Stimulated activated CD4-positive, alpha-beta T cell treated with anti-CD3 and anti-CD28 coated beads, TNF-alpha, amount 100 ng/mL, for 4 hours (primary cell): Measurements from ENCODE around the gene WNT8A.

ENCODE experiments used
- DNase-seq, 3 experiments: peaks; one replicate each; pipeline ENCODE4 v3.0.0-alpha.2; 2020; ENCODE audit warnings: low read depth in 3 of 3

WNT8A gene

DNA sequence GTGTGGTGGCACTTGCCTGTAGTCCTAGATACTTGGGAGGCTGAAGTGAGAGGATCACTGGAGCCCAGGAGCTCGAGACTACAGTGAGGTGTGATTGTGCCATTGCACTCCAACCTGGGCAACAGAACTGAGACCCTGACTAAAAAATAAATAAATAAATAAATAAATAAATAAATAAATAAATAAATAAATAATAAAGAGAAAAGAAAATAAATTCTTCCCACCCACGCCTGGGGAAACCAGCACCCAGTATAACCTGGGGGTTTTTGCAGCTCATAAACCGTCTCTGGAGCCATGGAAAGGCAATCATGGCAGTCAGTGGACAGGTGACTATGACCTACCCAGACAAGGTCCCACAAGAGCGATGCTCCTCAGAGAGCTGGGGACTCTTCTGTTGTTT, 7.9 kb downstream of the WNT8A start:
- no peak for DNase-seq

DNA sequence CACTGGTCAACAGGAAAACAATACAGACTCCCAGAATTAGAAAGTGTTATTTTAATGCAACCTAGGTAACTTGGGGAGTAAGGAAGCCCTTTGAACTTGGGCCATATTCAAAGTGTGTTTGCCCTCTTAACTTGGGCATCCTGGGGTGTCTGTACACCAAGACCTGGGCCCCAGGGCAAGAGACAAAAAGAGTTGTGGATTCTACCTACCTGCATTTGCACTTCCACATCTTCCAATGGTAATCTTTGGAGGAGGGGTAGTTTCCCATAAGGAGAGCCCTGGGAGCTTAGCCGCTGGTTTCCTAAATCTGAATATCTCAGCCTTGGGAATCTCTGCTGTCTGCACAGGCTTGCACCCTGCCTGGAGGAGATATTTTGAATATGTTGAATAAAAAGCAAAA, 8.5 kb downstream of the WNT8A start:
- no peak for DNase-seq

DNA sequence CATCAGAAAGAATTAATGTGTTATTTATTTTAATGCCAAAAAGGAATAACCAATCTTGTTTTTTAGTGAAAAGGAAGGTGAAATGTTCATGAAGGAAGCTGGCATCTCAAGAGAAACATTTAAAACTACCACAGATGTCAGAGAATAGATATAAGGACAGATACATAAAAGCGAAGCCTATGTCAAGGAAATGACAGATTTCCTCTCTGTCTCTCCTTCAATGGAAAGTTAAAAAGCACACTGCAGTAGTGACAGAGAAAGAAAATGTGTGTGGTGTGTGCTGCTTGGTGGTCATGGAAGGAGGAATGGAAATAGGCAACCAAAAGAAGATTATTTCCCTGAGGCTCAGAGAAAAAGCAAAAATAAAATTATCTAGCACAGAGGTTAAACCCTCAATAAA, 9.2 kb downstream of the WNT8A start:
- DNase-seq, result no peak

DNA sequence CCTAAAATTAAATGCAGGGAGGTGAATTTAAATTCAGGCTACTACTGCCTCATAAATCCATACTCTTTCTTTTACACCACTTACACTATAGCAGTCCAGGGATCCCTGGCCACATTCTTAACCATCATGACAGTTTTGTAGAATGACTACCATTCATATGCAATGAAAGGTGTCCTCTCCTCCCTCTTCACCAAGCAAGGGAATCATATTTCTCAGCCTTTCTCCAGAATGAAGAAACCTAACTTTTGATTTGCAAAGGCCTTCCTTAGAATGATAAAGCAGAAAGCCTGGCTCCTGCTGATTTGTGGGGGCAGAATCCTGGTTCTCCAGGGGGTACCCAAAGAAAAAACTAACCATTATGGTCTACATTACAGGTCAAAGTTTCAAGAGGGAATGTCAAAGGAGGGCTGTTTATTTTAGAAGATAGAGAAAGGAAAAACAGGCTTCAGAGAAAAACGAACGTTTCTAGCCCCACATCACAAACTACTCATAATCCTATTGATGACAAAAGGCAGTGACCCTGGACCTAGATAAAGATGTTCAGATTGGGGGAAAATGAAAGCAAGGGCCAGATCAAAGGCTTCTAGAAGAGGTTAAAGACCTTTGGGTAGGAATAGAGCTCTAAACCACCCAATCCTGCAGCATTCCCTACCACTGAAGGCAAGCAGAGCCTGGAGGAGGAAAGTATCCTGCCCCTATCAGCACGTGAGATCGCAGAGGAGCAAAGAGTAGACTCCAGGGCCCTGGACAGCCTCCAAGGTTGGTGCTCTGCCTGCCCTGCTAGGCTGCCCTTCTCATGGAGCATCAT, 11.5 kb downstream of the WNT8A start:
- no peak for DNase-seq

DNA sequence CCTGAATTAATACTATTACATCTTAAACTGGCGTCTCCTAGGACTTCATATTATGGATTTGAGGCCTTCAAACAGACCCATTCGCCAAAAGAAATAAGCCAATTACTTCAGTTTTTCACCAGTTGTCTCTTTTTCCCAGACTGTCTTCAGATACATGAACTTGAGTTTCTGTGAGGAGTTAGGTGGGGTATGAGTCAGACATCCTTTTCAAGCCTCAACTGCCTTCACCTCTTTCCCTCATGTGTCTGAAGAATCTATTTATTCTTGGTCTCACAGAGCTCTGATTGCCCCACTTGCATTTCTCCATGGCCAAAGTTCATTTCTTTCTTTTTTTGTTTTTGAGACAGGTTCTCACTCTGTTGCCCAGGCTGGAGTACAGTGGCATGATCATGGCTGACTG, 12.5 kb downstream of the WNT8A start:
- DNase-seq, result no peak

DNA sequence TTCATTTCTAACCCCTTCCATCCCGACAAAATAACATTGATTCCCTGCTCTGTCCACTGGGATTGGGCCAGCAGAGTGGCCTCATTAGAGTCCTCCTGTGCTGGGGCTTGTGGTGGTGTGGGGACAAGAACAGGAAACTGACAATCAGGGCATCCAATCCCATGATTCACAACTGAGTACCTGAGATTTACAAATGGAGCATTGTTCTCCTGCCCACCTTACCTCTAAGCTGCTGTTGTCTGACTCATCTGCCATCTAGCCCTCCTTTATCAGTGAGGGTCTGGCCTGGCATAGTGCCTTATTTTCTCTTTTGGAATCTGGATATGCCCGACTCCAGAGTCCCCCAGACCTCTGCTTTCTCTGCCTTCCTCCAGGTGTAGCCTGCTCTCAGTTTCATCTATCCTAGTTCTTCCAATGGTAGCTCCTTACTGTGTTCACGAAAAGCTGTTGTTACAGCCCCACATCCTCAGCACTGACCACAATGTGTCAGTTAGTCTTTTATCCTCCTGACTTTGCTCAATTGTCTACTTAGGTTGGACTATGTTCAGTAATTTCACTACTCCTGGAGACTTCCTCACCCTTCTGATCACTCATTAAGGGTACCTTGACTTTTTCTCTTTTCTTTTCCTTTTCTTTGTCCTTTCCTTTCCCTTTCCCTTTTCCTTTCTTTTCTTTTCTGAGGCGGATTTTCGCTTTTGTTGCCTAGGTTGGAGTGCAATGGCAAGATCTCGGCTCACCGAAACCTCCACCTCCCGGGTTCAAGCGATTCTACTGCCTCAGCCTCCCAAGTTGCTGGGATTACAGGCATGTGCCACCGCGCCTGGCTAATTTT, 13.4 kb downstream of the WNT8A start:
- DNase-seq, result no peak

DNA sequence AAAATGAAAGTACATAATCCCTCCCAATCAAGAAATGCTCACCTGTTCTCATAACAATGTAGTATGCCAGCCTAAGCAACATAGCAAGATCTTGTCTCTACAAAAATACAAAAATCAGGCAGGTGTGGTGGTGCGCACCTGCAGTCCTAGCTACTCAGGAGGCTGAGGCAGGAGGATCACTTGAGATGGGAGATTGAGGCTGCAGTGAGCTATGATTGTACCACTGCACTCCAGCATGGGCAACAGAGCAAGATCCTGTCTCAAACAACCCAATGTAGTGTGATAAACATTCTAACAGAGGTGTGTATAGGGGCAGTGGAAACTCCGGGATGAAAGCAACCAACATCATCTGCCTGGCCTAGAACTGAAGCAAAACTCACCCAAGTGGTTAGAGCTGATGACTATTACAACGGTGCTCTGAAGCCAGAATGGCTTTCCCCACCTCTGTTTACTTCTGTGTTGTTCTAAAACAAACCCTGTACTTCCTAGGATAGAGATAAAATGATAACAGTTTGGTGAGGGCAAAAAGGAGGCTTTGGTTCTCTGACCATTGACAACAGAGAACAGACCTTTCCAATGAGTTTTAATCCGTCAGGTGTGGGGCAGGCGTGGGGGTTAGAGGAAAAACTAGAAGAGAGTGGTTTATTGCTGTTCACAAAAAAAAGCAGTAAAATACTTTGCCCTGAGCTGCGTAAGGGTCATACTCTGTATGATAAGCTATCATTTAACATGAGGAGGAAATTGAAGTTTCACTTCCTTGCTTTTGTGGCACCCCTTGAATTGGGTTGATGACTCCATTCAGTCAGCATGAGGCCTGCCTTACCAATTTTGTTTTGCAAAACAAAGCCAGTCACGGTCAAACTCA, 18.9 kb downstream of the WNT8A start:
- DNase-seq, result no peak

DNA sequence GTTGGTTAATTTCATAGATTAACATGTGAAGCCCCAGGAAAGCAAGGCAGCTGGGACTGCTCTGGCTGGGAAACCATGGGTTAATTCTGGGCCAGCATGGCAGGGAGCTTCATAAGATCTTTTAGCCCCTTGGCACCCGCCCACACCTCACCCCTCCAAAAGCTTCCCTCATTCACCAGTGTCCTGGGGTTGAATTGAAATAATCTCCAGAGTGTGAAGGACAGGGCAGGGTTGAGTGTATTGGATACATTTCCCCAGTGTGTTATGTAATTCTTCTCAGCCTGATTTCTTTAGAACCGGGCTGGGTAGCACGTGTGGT, 19.4 kb downstream of the WNT8A start:
- DNase-seq, result no peak

DNA sequence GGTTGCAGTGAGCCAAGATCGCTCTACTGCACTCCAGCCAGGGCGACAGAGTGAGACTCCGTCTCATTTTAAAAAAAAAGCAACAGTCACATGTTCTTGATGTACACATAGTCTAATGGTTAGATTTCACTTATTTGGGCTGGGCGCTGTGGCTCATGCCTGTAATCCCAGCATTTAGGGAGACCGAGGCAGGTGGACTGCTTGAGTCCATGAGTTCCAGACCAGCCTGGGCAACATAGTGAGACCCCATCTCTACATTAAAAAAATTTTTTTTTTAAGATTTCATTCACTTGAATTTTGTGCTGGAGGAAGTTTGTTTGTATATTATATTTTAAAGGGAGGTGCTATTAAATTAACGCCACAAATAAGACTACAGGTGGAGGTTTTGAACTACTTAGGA, 21.9 kb downstream of the WNT8A start:
- DNase-seq, result no peak

DNA sequence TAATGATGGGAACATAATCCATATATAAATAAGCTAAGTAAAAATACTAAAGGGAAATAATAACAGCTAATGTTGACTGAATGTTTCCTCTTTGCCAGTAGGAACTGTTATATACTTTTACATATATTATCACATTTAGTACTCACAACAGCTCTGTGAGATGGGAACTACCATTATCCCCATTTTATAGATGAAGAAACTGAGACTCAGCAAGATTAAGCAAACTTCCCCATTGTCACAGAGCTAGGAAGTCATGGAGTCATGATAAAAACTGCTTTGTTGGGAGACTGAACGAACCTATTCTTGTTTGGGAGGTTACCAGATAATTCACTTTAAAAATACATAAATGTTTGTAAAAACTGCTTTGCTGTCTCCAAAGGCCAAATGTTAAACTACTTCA, 23.4 kb downstream of the WNT8A start:
- no peak for DNase-seq

DNA sequence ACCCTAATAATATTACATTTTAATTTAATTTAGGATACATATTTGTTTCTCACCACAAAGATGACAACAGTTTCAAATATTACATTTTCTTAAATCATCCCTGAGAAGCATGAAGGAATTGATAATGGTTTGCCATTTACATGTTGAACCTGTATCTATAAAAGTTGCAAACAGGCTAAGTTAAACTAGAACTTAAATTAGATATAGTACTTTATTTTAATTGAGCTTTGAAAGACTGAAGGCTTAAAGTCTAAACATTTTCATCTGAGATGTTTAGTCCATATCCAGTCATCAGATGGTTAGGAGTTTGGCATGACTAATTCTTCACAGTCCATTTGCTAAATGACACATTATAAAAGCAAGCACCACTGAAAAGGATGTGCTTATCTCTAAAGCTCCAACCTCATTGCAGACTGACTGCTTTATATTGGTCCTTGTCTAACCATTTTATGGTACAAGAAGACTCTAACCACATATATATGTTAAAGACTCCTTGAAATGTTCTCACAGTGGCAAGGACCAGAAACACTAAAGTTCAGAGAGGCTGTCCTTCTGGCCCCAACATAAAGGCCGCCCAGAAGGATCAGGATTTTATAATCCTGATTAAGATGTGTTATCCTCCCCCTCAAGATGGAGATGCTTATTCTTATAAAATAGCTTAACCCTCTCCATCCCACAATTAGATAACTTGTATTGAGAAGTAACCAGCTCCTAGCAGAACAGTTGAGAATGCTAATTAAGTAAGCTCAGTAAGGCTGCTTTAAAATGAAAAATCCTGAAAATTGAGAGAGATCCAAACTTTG, 25.8 kb downstream of the WNT8A start:
- no peak for DNase-seq

DNA sequence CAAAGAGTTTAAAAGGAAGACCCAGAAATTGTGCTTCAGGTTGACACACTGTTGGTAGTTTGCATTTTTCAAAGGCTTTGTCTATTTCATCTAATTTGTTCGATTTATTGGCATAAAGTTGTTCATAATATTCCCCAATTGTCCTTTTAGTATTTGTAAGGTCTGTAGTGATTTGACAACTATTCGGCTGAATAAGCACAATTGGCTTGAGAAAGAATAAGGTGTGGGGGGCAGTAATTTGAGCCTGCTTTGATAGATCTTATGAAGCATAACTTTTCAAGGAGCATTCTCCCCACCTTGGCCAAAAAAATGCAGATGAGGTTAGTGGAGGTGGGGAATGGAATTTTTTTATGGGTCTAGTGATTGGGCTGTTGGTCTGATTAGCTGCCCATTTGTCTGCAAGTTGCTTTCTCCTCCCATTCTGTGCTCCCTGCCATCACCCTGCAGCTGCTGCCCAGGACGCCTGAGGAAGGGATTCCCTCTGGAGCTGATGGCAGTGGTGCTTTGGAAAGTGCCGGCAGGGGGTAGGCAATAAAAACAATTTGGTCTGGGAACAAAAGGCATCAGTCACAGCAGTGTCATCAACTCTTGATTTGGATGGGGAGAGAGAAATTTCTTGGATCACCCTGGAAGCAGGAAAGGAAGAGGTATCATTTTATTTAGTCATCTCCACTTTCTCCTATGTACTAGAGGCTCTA, 26.6 kb downstream of the WNT8A start:
- DNase-seq, result no peak

DNA sequence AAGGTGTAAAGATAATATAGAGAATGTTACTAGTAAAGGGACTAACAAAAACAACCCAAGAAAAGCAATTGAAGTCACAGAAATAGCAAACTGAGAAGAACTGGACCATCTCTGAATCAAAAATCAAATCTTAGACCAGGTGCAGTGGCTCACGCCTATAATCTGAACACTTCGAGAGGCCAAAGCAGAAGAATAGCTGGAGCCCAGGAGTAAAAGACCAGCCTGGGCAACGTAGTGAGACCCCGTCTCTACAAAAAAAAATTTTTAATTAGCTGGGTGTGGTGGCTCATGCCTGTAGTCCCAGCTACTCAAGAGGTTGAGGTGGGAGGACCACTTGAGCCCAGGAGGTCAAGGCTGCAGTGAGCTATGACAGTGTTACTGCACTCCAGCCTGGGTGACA, 27.3 kb downstream of the WNT8A start:
- no peak for DNase-seq

DNA sequence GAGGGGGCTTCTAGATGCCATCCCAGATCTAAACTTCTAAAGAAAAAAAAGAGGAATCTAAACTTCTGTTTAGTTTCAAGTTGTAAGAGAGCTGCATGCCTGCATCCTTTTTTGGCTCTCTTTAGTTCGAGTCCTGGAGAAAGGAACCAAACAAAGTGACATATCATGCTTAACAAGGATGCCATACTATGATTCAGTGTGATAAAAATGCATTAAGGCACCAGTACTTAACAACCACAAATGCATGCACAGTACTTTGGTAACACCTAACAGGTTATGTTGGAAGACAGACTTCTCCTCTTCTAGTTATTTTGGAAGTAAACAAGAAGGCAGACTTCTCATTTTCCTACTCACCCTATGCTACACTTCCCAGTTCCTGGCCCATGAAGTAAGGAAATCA, 28.1 kb downstream of the WNT8A start:
- no peak for DNase-seq

DNA sequence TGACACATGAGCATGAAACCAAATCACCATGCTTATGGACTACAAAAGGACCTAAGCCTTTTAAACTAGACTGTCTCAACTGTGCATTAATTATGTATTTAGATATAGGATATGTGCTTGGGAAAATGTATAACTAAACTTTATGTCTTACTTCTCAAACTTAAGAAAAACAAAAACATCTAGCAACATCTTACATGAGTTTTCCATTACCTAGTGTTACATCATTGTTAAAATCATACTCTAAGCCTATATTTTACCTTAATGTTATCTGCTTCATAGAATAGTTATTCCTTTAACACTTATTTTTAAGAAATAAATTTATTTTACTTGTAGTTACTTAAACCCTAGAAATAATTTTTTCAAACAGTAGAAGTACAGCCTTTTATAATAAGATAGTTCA, 31.4 kb downstream of the WNT8A start:
- DNase-seq, result no peak

DNA sequence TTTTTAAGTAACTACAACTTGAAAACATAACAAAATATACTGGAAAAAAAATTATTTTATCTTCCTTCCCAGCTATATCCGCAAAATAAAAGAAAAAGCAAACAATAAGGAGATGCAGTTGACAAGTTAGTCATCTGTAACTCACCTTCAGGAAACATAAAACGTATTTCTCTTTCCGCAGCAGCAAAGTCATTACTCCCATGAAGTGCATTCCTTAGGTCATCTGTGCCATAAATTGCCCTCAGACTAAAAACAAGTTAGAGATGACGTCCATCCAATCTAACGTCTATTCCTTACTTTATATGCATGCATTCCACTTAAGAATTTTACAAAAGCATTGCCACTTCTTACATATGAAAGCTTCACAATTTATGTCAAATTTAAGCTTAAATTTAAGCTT, 44.5 kb downstream of the WNT8A start:
- DNase-seq, result no peak

DNA sequence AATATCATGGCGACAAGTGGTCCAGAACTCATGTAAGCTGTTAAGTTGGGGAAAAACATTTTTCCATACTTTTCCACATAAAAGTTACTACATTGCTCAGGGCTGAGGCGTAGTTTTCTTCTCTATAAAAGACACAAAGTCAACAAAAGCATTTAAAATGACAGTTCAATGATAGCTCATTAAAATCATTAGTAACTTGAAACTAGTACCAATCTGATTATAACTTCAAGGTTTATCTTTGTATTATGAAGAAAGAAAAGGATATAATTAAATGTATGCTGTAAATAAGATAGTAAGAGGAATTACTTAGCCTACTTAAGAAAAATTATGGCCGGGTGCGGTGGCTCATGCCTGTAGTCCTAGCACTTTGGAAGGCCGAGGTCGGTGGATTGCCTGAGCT, 45.5 kb downstream of the WNT8A start:
- DNase-seq, result no peak

DNA sequence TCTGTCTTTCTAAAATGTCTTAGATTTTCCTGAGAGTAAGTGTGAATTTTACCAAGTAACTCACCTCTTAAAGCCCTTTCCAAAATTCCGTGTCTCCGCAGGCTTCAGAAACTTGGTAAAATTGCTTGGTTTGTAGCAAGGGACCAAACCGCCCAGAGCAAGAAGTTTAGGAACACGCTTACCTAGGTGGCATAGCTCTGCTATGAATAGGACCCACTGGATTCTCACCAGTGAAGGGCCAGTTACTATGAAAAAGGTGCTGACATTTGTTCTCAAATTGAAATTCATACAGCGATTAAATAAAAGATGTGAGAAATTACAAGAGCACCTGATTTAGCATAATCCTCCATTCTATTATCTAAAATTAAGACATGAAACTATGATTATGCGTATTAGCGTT, 48.7 kb downstream of the WNT8A start:
- DNase-seq, result no peak

DNA sequence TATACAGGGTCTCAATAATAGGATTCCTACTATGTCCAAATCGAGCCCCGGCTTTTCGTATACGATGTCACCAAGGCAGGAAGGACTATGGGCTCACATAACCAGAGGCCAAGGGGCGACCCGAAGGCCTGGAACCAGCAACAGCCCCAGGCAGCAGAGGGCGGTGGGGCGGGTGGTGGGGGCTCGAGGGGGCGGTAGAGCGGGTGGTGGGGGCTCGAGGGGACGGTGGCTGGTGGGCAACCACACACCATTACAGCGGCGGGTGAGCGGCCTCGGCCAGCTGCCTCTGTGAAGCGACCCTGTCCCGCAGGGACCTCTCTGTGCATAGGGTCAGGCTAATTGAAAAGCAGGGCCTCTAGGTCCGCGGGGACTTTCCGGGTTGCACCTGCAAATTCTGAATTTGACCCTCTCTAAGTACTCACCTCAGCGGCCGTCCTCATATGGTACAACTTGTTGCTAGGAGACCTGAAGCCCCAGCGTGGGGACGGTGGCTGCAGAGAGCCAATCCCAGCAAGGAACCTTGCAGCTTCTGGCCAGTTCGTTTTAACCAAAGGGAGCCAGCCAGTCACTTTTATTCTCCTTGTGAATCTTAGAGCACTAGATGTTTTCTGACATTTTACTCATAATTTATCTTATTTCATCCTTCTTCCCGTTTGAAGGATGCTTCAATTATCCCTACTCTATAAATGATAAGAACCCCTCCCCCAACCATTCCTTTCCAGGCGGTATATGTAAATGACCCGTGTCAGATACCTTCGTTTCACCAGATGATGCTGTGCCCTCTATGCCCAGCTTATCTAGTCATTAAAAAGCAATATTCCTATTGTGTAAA, 55.3 kb downstream of the WNT8A start, which contains the start of gene NME5:
Gene NME5 (minus strand): TSS at position 480 of the 832 bp plus-strand sequence. CDS start 648 bp downstream, outside the sequence.
- no peak for DNase-seq

DNA sequence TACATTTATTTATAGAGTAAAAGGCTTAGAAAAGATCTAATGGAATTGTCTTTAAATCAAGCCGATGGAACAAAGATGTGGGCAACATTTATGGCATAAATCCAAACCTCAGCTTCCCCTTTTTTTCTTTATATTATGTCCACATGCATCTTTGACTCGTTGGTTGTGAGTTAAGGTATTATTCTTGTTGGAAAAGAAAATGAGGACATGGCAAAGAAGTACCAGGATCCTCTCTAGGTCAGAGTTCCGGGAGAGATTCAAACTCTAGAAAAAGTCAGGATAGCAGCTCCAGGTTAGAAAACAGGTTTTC, 55.9 kb downstream of the WNT8A start:
- no peak for DNase-seq
